GM12878 (cell line): ENCODE measurements around the gene EVX1.

ENCODE experiments used
- BHLHE40 ChIP-seq, 2 experiments: fragments of 450-650 bp in 1 of 2; IDR thresholded peaks; 2 replicates each; pipeline ENCODE4 v1.6.1; 2011 to 2017; ENCODE audit warnings: low read depth in 2 of 2, borderline replicate concordance in 1 of 2, improper control_type of control experiment in 1 of 2, low read length in 1 of 2, mild to moderate bottlenecking in 1 of 2
- CBFB ChIP-seq: IDR thresholded peaks from 2 replicates; pipeline ENCODE4 v1.6.1; 2016; ENCODE audit warnings: antibody characterized with exemption, low read depth
- E2F8 ChIP-seq: fragments of 450-650 bp; IDR thresholded peaks from 2 replicates; pipeline ENCODE4 v1.6.1; 2018; ENCODE audit warnings: mild to moderate bottlenecking, low read depth, moderate library complexity; ENCODE audit not compliant: partially characterized antibody
- GABPA ChIP-seq: IDR thresholded peaks from 2 replicates; pipeline ENCODE4 v1.6.1; 2014; ENCODE audit warnings: antibody characterized with exemption, low read depth, mild to moderate bottlenecking, inconsistent platforms
- MAX ChIP-seq: IDR thresholded peaks from 2 replicates; pipeline ENCODE4 v1.6.1; 2012; ENCODE audit warnings: low read depth, low read length, improper control_type of control experiment
- MEF2A ChIP-seq: IDR thresholded peaks from 2 replicates; pipeline ENCODE4 v1.6.1; 2011; ENCODE audit warnings: low read depth, mild to moderate bottlenecking, low read length, moderate library complexity; ENCODE audit not compliant: insufficient read depth
- POLR2AphosphoS2 ChIP-seq: IDR thresholded peaks from 2 replicates; pipeline ENCODE4 v1.6.1; 2011; ENCODE audit warnings: low read depth, mild to moderate bottlenecking, low read length, improper control_type of control experiment, moderate library complexity
- SMC3 ChIP-seq: IDR thresholded peaks from 2 replicates; pipeline ENCODE4 v1.6.1; 2011; ENCODE audit warnings: low read length, improper control_type of control experiment, borderline replicate concordance
- YY1 ChIP-seq: IDR thresholded peaks from 2 replicates; pipeline ENCODE4 v1.6.1; 2011; ENCODE audit warnings: low read depth, mild to moderate bottlenecking, low read length

GRCh38 chr7:27244488-27245123 lies 2.0 kb downstream of the EVX1 start:
- TF ChIP-seq POLR2AphosphoS2 = no peak
- TF ChIP-seq GABPA = no peak
- TF ChIP-seq MAX = no peak
- TF ChIP-seq CBFB = no peak
- TF ChIP-seq BHLHE40 (IDR thresholded peaks at IDR 0.05; ENCODE audit: borderline replicate concordance in 1 of 2, low read depth in 2 of 2, low read length in 1 of 2) = no peak
- no peak for TF ChIP-seq E2F8
- TF ChIP-seq MEF2A = no peak
- no peak for TF ChIP-seq SMC3
- no peak for TF ChIP-seq YY1
